ENCODE data around the gene ACOT4. TPM values are rescaled to one million over a fixed set of nuclear protein-coding genes. Genes with fewer than 3 reads are reported as not detected.

The ACOT4 gene
- total and polyA plus RNA-seq, 2 donors (not counting 3 experiments of a cell fraction or from before 2014, with no cell fraction given), result 0.46 to 0.69 TPM

DNA sequence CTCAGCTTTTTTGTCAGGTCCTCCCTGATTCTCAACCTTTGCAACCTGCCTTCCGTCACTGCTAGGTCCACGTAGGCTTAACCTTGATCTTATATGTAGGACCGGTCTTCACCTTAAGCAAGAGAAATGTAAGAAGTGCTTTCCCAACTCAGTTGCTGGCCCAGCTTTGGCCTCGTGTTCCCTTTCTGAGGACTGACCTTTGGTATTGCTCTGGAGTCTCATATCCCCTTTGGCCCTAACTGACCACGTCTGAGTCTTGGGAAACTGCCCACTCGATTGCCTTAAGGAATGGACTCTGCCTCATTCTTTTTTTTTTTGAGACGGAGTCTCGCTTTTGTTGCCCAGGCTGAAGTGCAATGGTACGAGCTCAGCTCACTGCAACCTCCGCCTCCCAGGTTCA lies 28.6 kb downstream of the ACOT4 start:
- FAIRE-seq (no peak), DNase-seq (ENCODE audit: low read depth, low spot score) (no peak)
- H3K79me2 ChIP-seq (ENCODE audit: control insufficient read depth, insufficient read depth, low read length), result no peaks in the 10 kb centered on the region
- no TSS peak for BruUV-seq (replicated peaks)
- no peak overlapping the region for H3K27ac ChIP-seq (ENCODE audit: insufficient read depth, low read depth, low read length)
- H3K4me1 ChIP-seq (ENCODE audit: control insufficient read depth, extremely low read depth, insufficient read depth, low read length), result no peaks in the 10 kb centered on the region
- no peak overlapping the region for H3K4me3 ChIP-seq (replicated peaks in 1 of 3; ENCODE audit: insufficient read depth in 1 of 3, low read depth in 1 of 3, low read length in 3 of 3)
- H3K4me2 ChIP-seq (ENCODE audit: insufficient read depth, low read length), result no peak overlapping the region
- dilution Hi-C loops (cut with MboI; ENCODE audit: extremely low pct_ligation_motif_present, low sequenced_read_pairs) (no loop called here), intact Hi-C loops (cut with micrococcal nuclease) (no loop called here)
- no peaks in the 10 kb centered on the region for H3K36me3 ChIP-seq (ENCODE audit: control insufficient read depth in 2 of 2, extremely low read depth in 1 of 2, insufficient read depth in 2 of 2, low read length in 2 of 2)
- TF ChIP-seq FOS (IDR thresholded peaks at IDR 0.05; ENCODE audit: borderline replicate concordance, insufficient read depth, low read length) (no peak), JUN (IDR thresholded peaks at IDR 0.05; ENCODE audit: borderline replicate concordance, insufficient read depth, insufficient read length, low read depth) (no peak), POLR2A (IDR thresholded peaks at IDR 0.05; ENCODE audit: low read depth, low read length) (no peak), POLR2AphosphoS5 (IDR thresholded peaks at IDR 0.05; ENCODE audit: insufficient read depth, low read depth, low read length) (no peak), MAX (IDR thresholded peaks at IDR 0.05; ENCODE audit: insufficient read depth, insufficient read length) (no peak), EZH2 (IDR thresholded peaks at IDR 0.05; ENCODE audit: borderline replicate concordance, low read depth, low read length, severe bottlenecking) (no peak), MYC (IDR thresholded peaks at IDR 0.05; ENCODE audit: low read depth, low read length) (no peak), GATA2 (IDR thresholded peaks at IDR 0.05; ENCODE audit: insufficient read depth, insufficient read length, low read depth, low read length) (no peak)
- TF ChIP-seq, protein P1, sequence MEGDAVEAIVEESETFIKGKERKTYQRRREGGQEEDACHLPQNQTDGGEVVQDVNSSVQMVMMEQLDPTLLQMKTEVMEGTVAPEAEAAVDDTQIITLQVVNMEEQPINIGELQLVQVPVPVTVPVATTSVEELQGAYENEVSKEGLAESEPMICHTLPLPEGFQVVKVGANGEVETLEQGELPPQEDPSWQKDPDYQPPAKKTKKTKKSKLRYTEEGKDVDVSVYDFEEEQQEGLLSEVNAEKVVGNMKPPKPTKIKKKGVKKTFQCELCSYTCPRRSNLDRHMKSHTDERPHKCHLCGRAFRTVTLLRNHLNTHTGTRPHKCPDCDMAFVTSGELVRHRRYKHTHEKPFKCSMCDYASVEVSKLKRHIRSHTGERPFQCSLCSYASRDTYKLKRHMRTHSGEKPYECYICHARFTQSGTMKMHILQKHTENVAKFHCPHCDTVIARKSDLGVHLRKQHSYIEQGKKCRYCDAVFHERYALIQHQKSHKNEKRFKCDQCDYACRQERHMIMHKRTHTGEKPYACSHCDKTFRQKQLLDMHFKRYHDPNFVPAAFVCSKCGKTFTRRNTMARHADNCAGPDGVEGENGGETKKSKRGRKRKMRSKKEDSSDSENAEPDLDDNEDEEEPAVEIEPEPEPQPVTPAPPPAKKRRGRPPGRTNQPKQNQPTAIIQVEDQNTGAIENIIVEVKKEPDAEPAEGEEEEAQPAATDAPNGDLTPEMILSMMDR (IDR thresholded peaks at IDR 0.05; ENCODE audit: extremely low read depth in 1 of 2, insufficient read depth in 1 of 2, low read depth in 1 of 2, low read length in 2 of 2), result no peak
- peaks cover 0 to 2% of the 10 kb centered on the region in 2 experiments for H3K27me3 ChIP-seq (ENCODE audit: control insufficient read depth in 2 of 2, insufficient read depth in 2 of 2, low read length in 2 of 2)
- H2AFZ ChIP-seq (ENCODE audit: low read depth, low read length), result no peak overlapping the region
- ChIA-PET POLR2A (no interaction called here), CTCF (interaction anchor here (2.2 kb wide), 1 partner anchor 13 kb away, joined by 8 read pairs; no protein-coding TSS in a partner anchor)
- H3K9ac ChIP-seq (replicated peaks; ENCODE audit: extremely low read depth, insufficient read depth, low read length), result no peak overlapping the region
- H3K9me1 ChIP-seq (replicated peaks; ENCODE audit: control insufficient read depth, extremely low read depth, insufficient read depth, low read length), result no peaks in the 10 kb centered on the region
- H3K9me3 ChIP-seq (replicated peaks; ENCODE audit: control insufficient read depth, insufficient read depth, low read length), result no peaks in the 10 kb centered on the region
- no peaks in the 10 kb centered on the region for H4K20me1 ChIP-seq (replicated peaks; ENCODE audit: control insufficient read depth, extremely low read depth, insufficient read depth, low read length)
